Keratinocyte (primary cell): Measurements from ENCODE around the gene CCDC92. TPM values are rescaled to one million over a fixed set of nuclear protein-coding genes. Genes with fewer than 3 reads are reported as not detected.

Experiments
- DNase-seq: peaks from one replicate; pipeline ENCODE4 v3.0.0-alpha.2; 2011; ENCODE audit warnings: low read depth, missing footprints, low spot score
- FAIRE-seq: peaks from 2 replicates; lab custom pipeline; 2011; peaks lifted over from hg19 to GRCh38; lab: Jason Lieb, UNC
- H2AFZ ChIP-seq: 2 replicates; pipeline ENCODE4 v1.6.0; 2012; ENCODE audit warnings: low read length, control low read depth, inconsistent platforms; ENCODE audit not compliant: control insufficient read depth
- H3K27ac ChIP-seq: 2 replicates; pipeline ENCODE4 v1.5.1; 2011; ENCODE audit warnings: low read length; ENCODE audit not compliant: control insufficient read depth, insufficient read depth
- H3K27me3 ChIP-seq: 3 replicates; pipeline ENCODE4 v1.6.0; 2011; ENCODE audit warnings: low read length; ENCODE audit not compliant: control insufficient read depth, insufficient read depth; ENCODE audit errors: extremely low read depth
- H3K36me3 ChIP-seq, 2 experiments: 2 replicates in 1 of 2; 3 replicates in 1 of 2; pipeline ENCODE4 v1.5.1; 2011; ENCODE audit warnings: low read length in 2 of 2, mild to moderate bottlenecking in 1 of 2; ENCODE audit not compliant: control insufficient read depth in 2 of 2, insufficient read depth in 2 of 2; ENCODE audit errors: extremely low read depth in 1 of 2
- H3K4me1 ChIP-seq: 3 replicates; pipeline ENCODE4 v1.5.1; 2011; ENCODE audit warnings: low read length; ENCODE audit not compliant: control insufficient read depth, insufficient read depth; ENCODE audit errors: extremely low read depth
- H3K4me2 ChIP-seq: 3 replicates; pipeline ENCODE4 v1.6.0; 2011; ENCODE audit warnings: low read depth, low read length; ENCODE audit not compliant: control insufficient read depth, insufficient read depth; ENCODE audit errors: extremely low read depth
- H3K4me3 ChIP-seq, 3 experiments: fragments of 200-600 bp in 1 of 3; sonication (generic) in 1 of 3; 2 replicates in 2 of 3; 3 replicates in 1 of 3; pipeline ENCODE4 v1.5.1; 2011 to 2016; ENCODE audit warnings: low read length in 3 of 3, mild to moderate bottlenecking in 3 of 3, control low read depth in 2 of 3, inconsistent platforms in 1 of 3, low read depth in 1 of 3, mixed read lengths in 1 of 3, mixed run types in 1 of 3, moderate library complexity in 1 of 3; ENCODE audit not compliant: control insufficient read depth in 2 of 3, insufficient read depth in 2 of 3; ENCODE audit errors: extremely low read depth in 1 of 3
- H3K79me2 ChIP-seq: 2 replicates; pipeline ENCODE4 v1.6.0; 2012; ENCODE audit warnings: low read length; ENCODE audit not compliant: control insufficient read depth, insufficient read depth
- H3K9ac ChIP-seq: 3 replicates; pipeline ENCODE4 v1.6.0; 2011; ENCODE audit warnings: low read length; ENCODE audit not compliant: control insufficient read depth, insufficient read depth; ENCODE audit errors: extremely low read depth
- H3K9me1 ChIP-seq: 3 replicates; pipeline ENCODE4 v1.6.0; 2011; ENCODE audit warnings: low read length; ENCODE audit not compliant: control insufficient read depth, insufficient read depth; ENCODE audit errors: extremely low read depth
- H3K9me3 ChIP-seq: 2 replicates; pipeline ENCODE4 v1.5.1; 2012; ENCODE audit warnings: low read depth, low read length; ENCODE audit not compliant: control insufficient read depth
- H4K20me1 ChIP-seq: 3 replicates; pipeline ENCODE4 v1.6.0; 2011; ENCODE audit warnings: low read length; ENCODE audit not compliant: control insufficient read depth, insufficient read depth; ENCODE audit errors: extremely low read depth
- CTCF ChIP-seq, 3 experiments: IDR thresholded peaks in 1 of 3; conservative IDR thresholded peaks in 1 of 3; optimal IDR thresholded peaks in 1 of 3; 2 replicates in 2 of 3; 3 replicates in 1 of 3; pipeline versions ENCODE3 to v1.5.1; 2011; ENCODE audit warnings: low read length in 3 of 3, mild to moderate bottlenecking in 3 of 3, moderate library complexity in 2 of 3, control low read depth in 1 of 3, inconsistent platforms in 1 of 3; ENCODE audit not compliant: insufficient read depth in 2 of 3; ENCODE audit errors: extremely low read depth in 1 of 3
- EZH2 ChIP-seq: IDR thresholded peaks from one replicate; pipeline ENCODE4 v1.6.1; 2012; ENCODE audit warnings: inconsistent platforms, mild to moderate bottlenecking, low read length, moderate library complexity
- dilution Hi-C: fragments of 300-500 bp; cut with MboI; formaldehyde crosslinking; loops from one replicate; pipeline ENCODE4 v1.7.0; 2020; ENCODE audit warnings: low sequenced_read_pairs; ENCODE audit not compliant: extremely low pct_ligation_motif_present
- polyA plus RNA-seq, 5 experiments: library from polyadenylated mRNA; depleted of rRNA in 3 of 5; stranded (reverse) in 3 of 5; stranded (forward) in 1 of 5; unstranded in 1 of 5; fragments of >200 nt; gene quantifications; 1 replicate in 1 of 5; 2 replicates in 3 of 5; 3 replicates in 1 of 5; pipeline versions ENCODE4 v1.2.1 to v1.2.3, GENCODE V29; 2011 to 2012; ENCODE audit warnings: missing spikeins in 2 of 5, low read depth in 1 of 5, low replicate concordance in 1 of 5

CCDC92 gene
- polyA plus RNA-seq, 1 donor (not counting 4 experiments of a cell fraction or from before 2014, with no cell fraction given) = 8.3 TPM

- Histone ChIP-seq H3K4me1 (peaks cover 9% of the 10 kb centered on the region), H3K9me3 (no peaks in the 10 kb centered on the region), H3K4me2 (no peak overlapping the region), H3K27me3 (no peaks in the 10 kb centered on the region), H2AFZ (no peak overlapping the region), H3K9ac (no peak overlapping the region), H3K4me3 (no peak overlapping the region), H3K36me3 (no peaks in the 10 kb centered on the region), H3K27ac (no peak overlapping the region), H4K20me1 (no peaks in the 10 kb centered on the region), H3K79me2 (peaks cover 10% of the 10 kb centered on the region), H3K9me1 (no peaks in the 10 kb centered on the region)
- TF ChIP-seq CTCF (optimal IDR thresholded peaks at IDR 0.05 in 1 of 3, IDR thresholded peaks at IDR 0.05 in 1 of 3, conservative IDR thresholded peaks at IDR 0.05 in 1 of 3; ENCODE audit: extremely low read depth in 1 of 3, insufficient read depth in 2 of 3, low read length in 3 of 3) (no peak), EZH2 (no peak)
- FAIRE-seq (peak; percentile 32), DNase-seq (no peak)
- dilution Hi-C loops = no loop called here
Observed at GRCh38 chr12:123967121-123967586, 5.5 kb downstream of the CCDC92 start.

- FAIRE-seq = no peak
- H3K4me3 ChIP-seq = no peak overlapping the region
- H4K20me1 ChIP-seq = no peaks in the 10 kb centered on the region
- DNase-seq = no peak
- TF ChIP-seq EZH2 = no peak
- no peak overlapping the region for H2AFZ ChIP-seq
- dilution Hi-C loops = no loop called here
- H3K79me2 ChIP-seq = peaks cover 7% of the 10 kb centered on the region
- H3K27me3 ChIP-seq = no peaks in the 10 kb centered on the region
- H3K4me1 ChIP-seq = peaks cover 9% of the 10 kb centered on the region
- H3K9me1 ChIP-seq = no peaks in the 10 kb centered on the region
- H3K9ac ChIP-seq = no peak overlapping the region
- H3K9me3 ChIP-seq = no peaks in the 10 kb centered on the region
- no peak overlapping the region for H3K4me2 ChIP-seq
- H3K27ac ChIP-seq = no peak overlapping the region
- no peaks in the 10 kb centered on the region for H3K36me3 ChIP-seq
Observed at GRCh38 chr12:123966596-123966995, 6.0 kb downstream of the CCDC92 start.

- no peaks in the 10 kb centered on the region for H3K9me3 ChIP-seq
- dilution Hi-C loops = no loop called here
- H3K27me3 ChIP-seq = no peaks in the 10 kb centered on the region
- peaks cover 6% of the 10 kb centered on the region for H3K4me1 ChIP-seq
- no peak overlapping the region for H2AFZ ChIP-seq
- DNase-seq (no peak), FAIRE-seq (no peak)
- no peaks in the 10 kb centered on the region for H4K20me1 ChIP-seq
- H3K4me3 ChIP-seq = no peak overlapping the region
- no peaks in the 10 kb centered on the region for H3K36me3 ChIP-seq
- no peaks in the 10 kb centered on the region for H3K9me1 ChIP-seq
- no peak overlapping the region for H3K27ac ChIP-seq
- peaks cover 3% of the 10 kb centered on the region for H3K79me2 ChIP-seq
- H3K4me2 ChIP-seq = no peak overlapping the region
- H3K9ac ChIP-seq = no peak overlapping the region
- TF ChIP-seq CTCF (optimal IDR thresholded peaks at IDR 0.05 in 1 of 3, IDR thresholded peaks at IDR 0.05 in 1 of 3, conservative IDR thresholded peaks at IDR 0.05 in 1 of 3; ENCODE audit: extremely low read depth in 1 of 3, insufficient read depth in 2 of 3, low read length in 3 of 3) (no peak), EZH2 (no peak)
Observed at GRCh38 chr12:123965382-123965781, 7.2 kb downstream of the CCDC92 start.
